BLaER1 (cell line): ENCODE data around the gene PRKCE.

ENCODE experiments used
- H3K27ac ChIP-seq: shearing (Covaris generic); formaldehyde crosslinking; 2 replicates; pipeline ENCODE4 v1.8.1; 2022
- H3K27me3 ChIP-seq: shearing (Covaris generic); formaldehyde crosslinking; 2 replicates; pipeline ENCODE4 v1.8.1; 2022
- H3K36me3 ChIP-seq: shearing (Covaris generic); formaldehyde crosslinking; 2 replicates; pipeline ENCODE4 v1.8.1; 2022
- H3K4me1 ChIP-seq: shearing (Covaris generic); formaldehyde crosslinking; 2 replicates; pipeline ENCODE4 v1.8.1; 2022
- H3K4me2 ChIP-seq: shearing (Covaris generic); formaldehyde crosslinking; 2 replicates; pipeline ENCODE4 v1.8.1; 2022
- H3K4me3 ChIP-seq: shearing (Covaris generic); formaldehyde crosslinking; 2 replicates; pipeline ENCODE4 v1.8.1; 2022
- H3K9ac ChIP-seq: shearing (Covaris generic); formaldehyde crosslinking; 2 replicates; pipeline ENCODE4 v1.8.1; 2022
- H3K9me3 ChIP-seq: shearing (Covaris generic); formaldehyde crosslinking; 2 replicates; pipeline ENCODE4 v1.8.1; 2022
- H4K20me1 ChIP-seq: shearing (Covaris generic); formaldehyde crosslinking; 2 replicates; pipeline ENCODE4 v1.8.1; 2022
- Cebpa-rat ChIP-seq: shearing (Covaris generic); IDR thresholded peaks from 2 replicates; pipeline ENCODE4 v1.8.1; 2022

PRKCE gene

GRCh38 chr2:45993476-45993991, 342.1 kb downstream of the PRKCE start:
- Histone ChIP-seq H3K27me3 (no peaks in the 10 kb centered on the region), H3K27ac (no peak overlapping the region), H3K36me3 (peaks cover 67% of the 10 kb centered on the region), H3K9me3 (no peaks in the 10 kb centered on the region), H4K20me1 (peaks cover 20% of the 10 kb centered on the region; the same call in 1 of the 2 replicates), H3K4me1 (no peaks in the 10 kb centered on the region), H3K4me2 (no peak overlapping the region), H3K9ac (no peak overlapping the region), H3K4me3 (no peak overlapping the region)
- no peak for TF ChIP-seq Cebpa-rat

GRCh38 chr2:45994060-45994459, 342.6 kb downstream of the PRKCE start:
- H3K9ac ChIP-seq, result no peak overlapping the region
- no peaks in the 10 kb centered on the region for H3K9me3 ChIP-seq
- H3K4me2 ChIP-seq, result no peak overlapping the region
- peaks cover 62% of the 10 kb centered on the region for H3K36me3 ChIP-seq
- H3K27ac ChIP-seq, result no peak overlapping the region
- H3K4me1 ChIP-seq, result 0 out of 2 replicates have a peak, but pooled peaks cover under 1% of the 10 kb centered on the region
- no peaks in the 10 kb centered on the region for H3K27me3 ChIP-seq
- H3K4me3 ChIP-seq, result no peak overlapping the region
- TF ChIP-seq Cebpa-rat, result no peak
- H4K20me1 ChIP-seq, result peaks cover 15% of the 10 kb centered on the region; the same call in 1 of the 2 replicates

- peaks cover 51% of the 10 kb centered on the region for H3K36me3 ChIP-seq
- no peak for TF ChIP-seq Cebpa-rat
These were observed 349.2 kb downstream of the PRKCE start for GRCh38 chr2:46000660-46001059.

GRCh38 chr2:46001290-46001689, 349.8 kb downstream of the PRKCE start:
- Histone ChIP-seq H3K9me3 (no peaks in the 10 kb centered on the region), H3K4me2 (no peak overlapping the region), H3K9ac (no peak overlapping the region), H4K20me1 (peaks cover 12% of the 10 kb centered on the region), H3K27me3 (no peaks in the 10 kb centered on the region), H3K4me1 (peaks cover 13% of the 10 kb centered on the region), H3K36me3 (peaks cover 58% of the 10 kb centered on the region), H3K4me3 (no peak overlapping the region), H3K27ac (no peak overlapping the region)
- no peak for TF ChIP-seq Cebpa-rat

More at GRCh38 chr2:46000660-46001059, 349.2 kb downstream of the PRKCE start:
- H3K9ac ChIP-seq, result no peak overlapping the region; the same call in 1 of the 2 replicates
- H3K27me3 ChIP-seq, result no peaks in the 10 kb centered on the region
- H3K4me1 ChIP-seq, result peaks cover 13% of the 10 kb centered on the region
- H3K27ac ChIP-seq, result no peak overlapping the region; the same call in 1 of the 2 replicates
- H4K20me1 ChIP-seq, result peaks cover 14% of the 10 kb centered on the region
- H3K4me2 ChIP-seq, result peak overlapping the region; percentile 32
- H3K9me3 ChIP-seq, result no peaks in the 10 kb centered on the region
- no peak overlapping the region for H3K4me3 ChIP-seq

- Histone ChIP-seq H3K4me1 (peaks cover 13% of the 10 kb centered on the region), H4K20me1 (peaks cover 12% of the 10 kb centered on the region), H3K27me3 (no peaks in the 10 kb centered on the region), H3K27ac (no peak overlapping the region), H3K4me3 (no peak overlapping the region), H3K4me2 (no peak overlapping the region), H3K9ac (no peak overlapping the region), H3K9me3 (no peaks in the 10 kb centered on the region), H3K36me3 (peaks cover 64% of the 10 kb centered on the region)
- no peak for TF ChIP-seq Cebpa-rat
These were observed 350.4 kb downstream of the PRKCE start for GRCh38 chr2:46001741-46002506.

- Histone ChIP-seq H3K4me1 (peaks cover 13% of the 10 kb centered on the region), H3K36me3 (peaks cover 70% of the 10 kb centered on the region), H3K27ac (no peak overlapping the region), H3K4me3 (no peak overlapping the region), H3K27me3 (no peaks in the 10 kb centered on the region), H3K4me2 (no peak overlapping the region), H3K9ac (no peak overlapping the region), H3K9me3 (no peaks in the 10 kb centered on the region), H4K20me1 (peaks cover 12% of the 10 kb centered on the region)
- no peak for TF ChIP-seq Cebpa-rat
These were observed 351.0 kb downstream of the PRKCE start for GRCh38 chr2:46002507-46002883.

GRCh38 chr2:46002947-46003346, 351.5 kb downstream of the PRKCE start:
- Histone ChIP-seq H3K36me3 (peaks cover 74% of the 10 kb centered on the region), H3K4me2 (no peak overlapping the region), H3K9me3 (no peaks in the 10 kb centered on the region), H3K9ac (no peak overlapping the region), H3K27ac (no peak overlapping the region), H3K27me3 (no peaks in the 10 kb centered on the region), H3K4me1 (peaks cover 13% of the 10 kb centered on the region), H4K20me1 (peaks cover 12% of the 10 kb centered on the region), H3K4me3 (no peak overlapping the region)
- TF ChIP-seq Cebpa-rat, result no peak

- TF ChIP-seq Cebpa-rat, result no peak
- Histone ChIP-seq H3K4me1 (peaks cover 13% of the 10 kb centered on the region), H3K9me3 (no peaks in the 10 kb centered on the region), H3K4me2 (no peak overlapping the region), H3K9ac (no peak overlapping the region), H3K27ac (no peak overlapping the region), H3K4me3 (no peak overlapping the region), H3K36me3 (peaks cover 85% of the 10 kb centered on the region), H3K27me3 (no peaks in the 10 kb centered on the region), H4K20me1 (peaks cover 21% of the 10 kb centered on the region)
These were observed 352.5 kb downstream of the PRKCE start for GRCh38 chr2:46003903-46004473.

GRCh38 chr2:46006473-46007025, 355.1 kb downstream of the PRKCE start:
- H3K36me3 ChIP-seq, result peaks cover 92% of the 10 kb centered on the region
- no peaks in the 10 kb centered on the region for H3K9me3 ChIP-seq
- no peak overlapping the region for H3K9ac ChIP-seq
- H3K27me3 ChIP-seq, result no peaks in the 10 kb centered on the region
- no peak overlapping the region for H3K4me2 ChIP-seq
- TF ChIP-seq Cebpa-rat, result no peak
- no peak overlapping the region for H3K27ac ChIP-seq
- no peaks in the 10 kb centered on the region for H3K4me1 ChIP-seq
- peaks cover 15% of the 10 kb centered on the region; the same call in 1 of the 2 replicates for H4K20me1 ChIP-seq
- H3K4me3 ChIP-seq, result no peak overlapping the region

- no peak for TF ChIP-seq Cebpa-rat
These were observed 355.9 kb downstream of the PRKCE start for GRCh38 chr2:46007412-46007811.

More at GRCh38 chr2:46007412-46007811, 355.9 kb downstream of the PRKCE start:
- H3K4me3 ChIP-seq, result no peak overlapping the region
- H4K20me1 ChIP-seq, result peaks cover 15% of the 10 kb centered on the region; the same call in 1 of the 2 replicates
- no peak overlapping the region for H3K27ac ChIP-seq
- H3K9me3 ChIP-seq, result no peaks in the 10 kb centered on the region
- H3K4me1 ChIP-seq, result no peaks in the 10 kb centered on the region
- peaks cover 92% of the 10 kb centered on the region for H3K36me3 ChIP-seq
- H3K27me3 ChIP-seq, result no peaks in the 10 kb centered on the region
- no peak overlapping the region for H3K4me2 ChIP-seq
- H3K9ac ChIP-seq, result no peak overlapping the region
